HL-60 (cell line): ENCODE data around the gene PTBP1.
"Not testable (repeated sequence)": the region's sequence is repeated elsewhere in the genome, so short reads cannot be mapped to it uniquely, and the experiment has no call there.

ENCODE experiments used
- CTCF ChIP-seq: IDR thresholded peaks from one replicate; pipeline ENCODE4 v1.5.1; 2011; ENCODE audit warnings: low read length, control low read depth, inconsistent platforms; ENCODE audit not compliant: insufficient read depth
- REST ChIP-seq: IDR thresholded peaks from 2 replicates; pipeline ENCODE4 v1.6.1; 2012; ENCODE audit warnings: low read depth; ENCODE audit not compliant: insufficient replicate concordance

- not testable (repeated sequence) for TF ChIP-seq CTCF, REST
These were observed 23.0 kb downstream of the PTBP1 start for GRCh38 chr19:820212-820611.
